ENCODE results near the gene USP35. TPM values are rescaled to one million over a fixed set of nuclear protein-coding genes. Genes with fewer than 3 reads are reported as not detected.

The USP35 gene
- total RNA-seq, 1 donor, result 10.2 TPM

GRCh38 chr11:78200553-78200952 is 11.8 kb downstream of the USP35 start:
- no peak for TF ChIP-seq CTCF (IDR thresholded peaks at IDR 0.05; ENCODE audit: insufficient read depth, low read length)
- H3K4me3 ChIP-seq (ENCODE audit: low read depth, low read length), result no peak overlapping the region
- no peak for DNase-seq (ENCODE audit: low read depth)

GRCh38 chr11:78201096-78201818 is 12.5 kb downstream of the USP35 start:
- TF ChIP-seq CTCF (IDR thresholded peaks at IDR 0.05; ENCODE audit: insufficient read depth, low read length), result no peak
- no peak for DNase-seq (ENCODE audit: low read depth)
- H3K4me3 ChIP-seq (ENCODE audit: low read depth, low read length), result no peak overlapping the region

- H3K4me3 ChIP-seq (ENCODE audit: low read depth, low read length), result no peak overlapping the region
- TF ChIP-seq CTCF (IDR thresholded peaks at IDR 0.05; ENCODE audit: insufficient read depth, low read length), result no peak
- DNase-seq (ENCODE audit: low read depth), result no peak
These were observed 14.0 kb downstream of the USP35 start for GRCh38 chr11:78202733-78203167.

GRCh38 chr11:78203184-78203583 is 14.5 kb downstream of the USP35 start:
- no peak for DNase-seq (ENCODE audit: low read depth)
- H3K4me3 ChIP-seq (ENCODE audit: low read depth, low read length), result no peak overlapping the region
- TF ChIP-seq CTCF (IDR thresholded peaks at IDR 0.05; ENCODE audit: insufficient read depth, low read length), result no peak

GRCh38 chr11:78205256-78205655 is 16.5 kb downstream of the USP35 start:
- TF ChIP-seq CTCF (IDR thresholded peaks at IDR 0.05; ENCODE audit: insufficient read depth, low read length), result no peak
- H3K4me3 ChIP-seq (ENCODE audit: low read depth, low read length), result no peak overlapping the region
- DNase-seq (ENCODE audit: low read depth), result no peak

GRCh38 chr11:78205691-78206090 is 17.0 kb downstream of the USP35 start:
- TF ChIP-seq CTCF (IDR thresholded peaks at IDR 0.05; ENCODE audit: insufficient read depth, low read length), result no peak
- no peak for DNase-seq (ENCODE audit: low read depth)
- no peak overlapping the region for H3K4me3 ChIP-seq (ENCODE audit: low read depth, low read length)
